ENCODE measurements around the gene GBX2. TPM values are rescaled to one million over a fixed set of nuclear protein-coding genes. Genes with fewer than 3 reads are reported as not detected.

Gene GBX2
- not detected for total RNA-seq

DNA sequence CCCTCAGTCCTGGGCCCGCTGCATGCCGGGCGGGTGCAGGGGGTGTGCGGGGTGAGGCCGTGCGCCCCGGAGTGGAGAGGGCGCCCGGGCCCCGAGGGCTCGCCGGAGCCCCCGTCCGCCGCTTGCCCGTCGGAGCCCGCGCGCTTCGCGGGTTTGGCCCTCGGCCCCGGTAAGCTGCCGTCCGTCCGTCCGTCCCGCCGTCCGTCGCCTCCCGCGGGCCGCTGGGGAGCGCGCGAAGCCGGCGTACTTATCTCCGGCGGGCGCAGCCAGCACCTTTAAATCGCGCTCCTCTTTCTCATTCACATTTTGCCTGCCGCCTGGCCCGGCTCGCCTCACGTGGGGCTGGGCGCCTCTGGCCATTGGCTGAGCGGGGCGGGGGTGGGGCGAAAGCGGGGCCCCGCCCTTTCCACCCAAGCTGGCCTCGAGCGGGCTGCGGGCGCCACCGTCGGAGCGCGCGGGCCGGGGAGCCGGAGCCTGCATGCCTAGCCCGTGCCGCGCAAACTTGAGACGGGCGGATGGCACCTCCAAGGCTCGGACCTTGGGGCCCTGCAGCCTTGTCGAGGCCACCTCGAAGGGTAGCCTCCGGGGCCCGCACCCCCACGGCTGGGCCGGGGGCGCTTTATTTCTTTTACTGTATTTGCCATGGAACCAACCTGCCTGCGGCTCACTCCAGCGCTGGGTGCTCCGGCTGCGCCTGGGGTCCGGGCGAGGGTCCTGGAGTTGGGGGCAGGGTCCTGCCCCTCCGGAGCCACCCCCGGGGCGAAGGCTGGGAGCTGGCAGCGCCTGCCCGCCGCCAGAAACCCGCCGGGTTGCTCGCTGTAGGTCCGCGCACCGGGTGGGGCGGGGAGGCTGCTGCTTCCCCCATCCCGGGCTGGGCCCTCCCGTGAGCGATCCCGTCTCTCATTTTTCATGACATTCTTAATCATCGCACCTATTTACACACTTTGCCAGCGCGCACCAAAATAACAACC lies at the start of gene GBX2:
Gene GBX2 (minus strand): TSS at position 277 of the 971 bp plus-strand sequence. CDS start 415 bp downstream, outside the sequence.
- Histone ChIP-seq H3K27me3 (peaks cover 79% of the 10 kb centered on the region), H3K36me3 (no peaks in the 10 kb centered on the region), H3K4me1 (peaks cover 30 to 60% of the 10 kb centered on the region in 2 donors), H3K9me3 (no peaks in the 10 kb centered on the region), H3K4me3 (replicated peaks in 1 of 3) (peak within 1 kb of the TSS in 1 of 3 donors; percentile 4), H3K27ac (no peak within 1 kb of the TSS)
- TF ChIP-seq, protein P1, sequence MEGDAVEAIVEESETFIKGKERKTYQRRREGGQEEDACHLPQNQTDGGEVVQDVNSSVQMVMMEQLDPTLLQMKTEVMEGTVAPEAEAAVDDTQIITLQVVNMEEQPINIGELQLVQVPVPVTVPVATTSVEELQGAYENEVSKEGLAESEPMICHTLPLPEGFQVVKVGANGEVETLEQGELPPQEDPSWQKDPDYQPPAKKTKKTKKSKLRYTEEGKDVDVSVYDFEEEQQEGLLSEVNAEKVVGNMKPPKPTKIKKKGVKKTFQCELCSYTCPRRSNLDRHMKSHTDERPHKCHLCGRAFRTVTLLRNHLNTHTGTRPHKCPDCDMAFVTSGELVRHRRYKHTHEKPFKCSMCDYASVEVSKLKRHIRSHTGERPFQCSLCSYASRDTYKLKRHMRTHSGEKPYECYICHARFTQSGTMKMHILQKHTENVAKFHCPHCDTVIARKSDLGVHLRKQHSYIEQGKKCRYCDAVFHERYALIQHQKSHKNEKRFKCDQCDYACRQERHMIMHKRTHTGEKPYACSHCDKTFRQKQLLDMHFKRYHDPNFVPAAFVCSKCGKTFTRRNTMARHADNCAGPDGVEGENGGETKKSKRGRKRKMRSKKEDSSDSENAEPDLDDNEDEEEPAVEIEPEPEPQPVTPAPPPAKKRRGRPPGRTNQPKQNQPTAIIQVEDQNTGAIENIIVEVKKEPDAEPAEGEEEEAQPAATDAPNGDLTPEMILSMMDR (IDR thresholded peaks at IDR 0.05), result no peak
- no peak for TF ChIP-seq POLR2A (IDR thresholded peaks at IDR 0.05)
- intact Hi-C loops (cut with DNase I), result no loop called here
- WGBS, 2 donors, result 4 to 5% methylated on average over 58 to 70 of the region's 105 CpGs
- DNase-seq, result peak; percentile 13 to 18

DNA sequence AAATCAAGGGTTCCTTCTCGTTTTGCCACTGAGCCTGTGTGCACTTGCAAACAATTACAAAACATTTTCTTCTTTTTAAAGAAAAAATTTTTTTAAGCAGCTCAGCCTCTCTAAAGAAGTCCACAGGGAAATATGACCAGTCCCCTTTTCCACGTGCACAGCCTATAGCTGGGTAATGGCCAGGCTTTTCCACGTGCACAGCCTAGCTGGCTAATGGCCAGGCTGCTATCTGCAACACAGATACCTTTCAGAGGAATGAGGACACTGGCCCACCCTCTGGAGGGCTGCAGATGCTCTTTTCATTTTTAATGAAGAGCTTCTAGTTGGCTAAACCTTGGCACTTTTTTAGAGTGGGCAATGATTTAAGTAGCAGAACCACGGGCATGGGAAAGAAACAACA lies 49.7 kb upstream of the GBX2 start:
- Histone ChIP-seq H3K4me3 (replicated peaks in 1 of 3) (no peak overlapping the region), H3K9me3 (no peaks in the 10 kb centered on the region), H3K4me1 (no peaks in the 10 kb centered on the region), H3K36me3 (no peaks in the 10 kb centered on the region), H3K27me3 (no peaks in the 10 kb centered on the region), H3K27ac (no peak overlapping the region)
- TF ChIP-seq, protein P1 (IDR thresholded peaks at IDR 0.05), result no peak
- TF ChIP-seq POLR2A (IDR thresholded peaks at IDR 0.05), result no peak
- 36% methylated on average over 4 of the region's 4 CpGs for WGBS, 2 donors
- no peak for DNase-seq
- intact Hi-C loops (cut with DNase I), result no loop called here

DNA sequence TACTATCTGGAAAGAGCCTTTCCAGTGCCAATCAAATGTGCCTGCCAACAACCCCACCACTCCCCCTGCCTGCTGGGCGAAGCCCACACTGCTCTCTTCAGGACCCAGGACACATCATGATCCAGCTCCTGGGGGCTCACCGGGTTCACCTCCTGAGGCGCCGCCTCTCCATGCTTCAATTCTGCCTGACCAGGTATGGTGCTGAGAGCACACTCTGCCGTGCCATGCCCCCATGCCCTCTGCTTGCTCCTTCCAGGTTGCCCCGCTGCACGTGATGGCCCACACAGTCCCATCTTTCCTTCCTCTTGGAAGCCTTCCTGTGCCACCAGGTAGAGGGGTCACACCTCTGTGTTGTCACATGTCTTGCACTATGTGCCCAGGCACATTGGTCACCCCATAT lies 48.5 kb upstream of the GBX2 start:
- WGBS, 2 donors, result 90 to 95% methylated on average over 7 of the region's 7 CpGs
- DNase-seq, result no peak
- Histone ChIP-seq H3K36me3 (no peaks in the 10 kb centered on the region), H3K27ac (no peak overlapping the region), H3K4me1 (no peaks in the 10 kb centered on the region), H3K9me3 (no peaks in the 10 kb centered on the region), H3K27me3 (no peaks in the 10 kb centered on the region), H3K4me3 (replicated peaks in 1 of 3) (no peak overlapping the region)
- TF ChIP-seq, protein P1 (IDR thresholded peaks at IDR 0.05), result no peak
- no peak for TF ChIP-seq POLR2A (IDR thresholded peaks at IDR 0.05)
- intact Hi-C loops (cut with DNase I), result no loop called here

DNA sequence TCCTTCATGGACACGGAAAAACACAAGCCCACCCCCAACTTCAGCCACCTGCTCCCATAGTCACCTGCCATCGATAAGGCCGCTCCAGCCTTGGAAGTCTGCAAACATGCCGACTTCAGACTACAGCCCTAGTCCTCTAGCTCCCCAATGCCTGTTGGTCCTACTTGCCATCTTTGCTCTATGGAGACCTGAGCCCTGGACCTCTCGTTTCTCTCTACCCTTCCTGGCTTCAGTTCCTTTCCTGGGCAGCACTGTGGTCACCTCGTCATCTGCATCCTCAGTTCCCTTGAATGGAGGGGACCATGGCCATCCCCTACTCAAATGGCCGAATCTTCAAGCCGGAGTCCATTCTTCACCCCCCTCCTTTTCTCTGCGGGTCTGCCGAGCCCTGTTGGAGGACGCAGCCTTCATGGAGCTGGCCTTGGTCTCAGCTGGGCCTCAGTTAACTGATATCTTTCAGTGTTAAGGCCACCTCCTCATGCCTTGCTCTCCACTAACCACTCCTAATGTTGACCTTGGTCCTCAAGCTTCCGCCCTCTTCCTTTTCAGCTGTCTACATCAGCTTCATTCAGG lies 47.7 kb upstream of the GBX2 start:
- Histone ChIP-seq H3K27ac (no peak overlapping the region), H3K27me3 (no peaks in the 10 kb centered on the region), H3K4me3 (replicated peaks in 1 of 3) (no peak overlapping the region), H3K36me3 (no peaks in the 10 kb centered on the region), H3K4me1 (no peaks in the 10 kb centered on the region), H3K9me3 (no peaks in the 10 kb centered on the region)
- no peak for DNase-seq
- WGBS, 2 donors, result 93 to 94% methylated on average over 12 of the region's 12 CpGs
- TF ChIP-seq, protein P1 (IDR thresholded peaks at IDR 0.05), result no peak
- TF ChIP-seq POLR2A (IDR thresholded peaks at IDR 0.05), result no peak
- intact Hi-C loops (cut with DNase I), result no loop called here

DNA sequence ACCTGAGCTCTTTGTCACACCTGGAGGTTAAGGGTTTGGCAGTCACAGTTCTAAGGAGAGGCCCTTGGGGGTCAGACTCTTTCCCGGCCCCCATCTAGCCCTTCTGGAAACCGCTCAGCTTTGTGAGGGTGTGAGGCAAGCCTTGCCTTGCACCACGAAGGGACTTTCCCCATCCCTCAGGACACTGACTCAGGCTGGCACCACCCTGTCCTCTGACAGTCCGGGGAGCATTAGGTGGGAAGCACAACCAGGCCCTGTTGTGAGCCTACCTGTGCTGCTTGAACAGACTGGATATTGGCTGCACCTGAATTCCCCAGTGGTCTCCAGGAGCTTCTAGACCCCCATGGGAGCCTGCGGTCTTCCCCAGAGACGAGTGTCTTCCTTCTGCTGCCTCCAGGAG lies 47.0 kb upstream of the GBX2 start:
- H3K27ac ChIP-seq, result no peak overlapping the region
- WGBS, 2 donors, result 86 to 100% methylated on average over 2 to 4 of the region's 6 CpGs
- H3K27me3 ChIP-seq, result no peaks in the 10 kb centered on the region
- intact Hi-C loops (cut with DNase I), result no loop called here
- no peaks in the 10 kb centered on the region for H3K4me1 ChIP-seq
- no peaks in the 10 kb centered on the region for H3K36me3 ChIP-seq
- TF ChIP-seq, protein P1 (IDR thresholded peaks at IDR 0.05), result no peak
- no peaks in the 10 kb centered on the region for H3K9me3 ChIP-seq
- H3K4me3 ChIP-seq (replicated peaks in 1 of 3), result no peak overlapping the region
- no peak for DNase-seq
